ENCODE data around the gene KLHL10. TPM values are rescaled to one million over a fixed set of nuclear protein-coding genes. Genes with fewer than 3 reads are reported as not detected.

KLHL10 gene
- total RNA-seq, 1 experiment from 2014 or later, result not detected

DNA sequence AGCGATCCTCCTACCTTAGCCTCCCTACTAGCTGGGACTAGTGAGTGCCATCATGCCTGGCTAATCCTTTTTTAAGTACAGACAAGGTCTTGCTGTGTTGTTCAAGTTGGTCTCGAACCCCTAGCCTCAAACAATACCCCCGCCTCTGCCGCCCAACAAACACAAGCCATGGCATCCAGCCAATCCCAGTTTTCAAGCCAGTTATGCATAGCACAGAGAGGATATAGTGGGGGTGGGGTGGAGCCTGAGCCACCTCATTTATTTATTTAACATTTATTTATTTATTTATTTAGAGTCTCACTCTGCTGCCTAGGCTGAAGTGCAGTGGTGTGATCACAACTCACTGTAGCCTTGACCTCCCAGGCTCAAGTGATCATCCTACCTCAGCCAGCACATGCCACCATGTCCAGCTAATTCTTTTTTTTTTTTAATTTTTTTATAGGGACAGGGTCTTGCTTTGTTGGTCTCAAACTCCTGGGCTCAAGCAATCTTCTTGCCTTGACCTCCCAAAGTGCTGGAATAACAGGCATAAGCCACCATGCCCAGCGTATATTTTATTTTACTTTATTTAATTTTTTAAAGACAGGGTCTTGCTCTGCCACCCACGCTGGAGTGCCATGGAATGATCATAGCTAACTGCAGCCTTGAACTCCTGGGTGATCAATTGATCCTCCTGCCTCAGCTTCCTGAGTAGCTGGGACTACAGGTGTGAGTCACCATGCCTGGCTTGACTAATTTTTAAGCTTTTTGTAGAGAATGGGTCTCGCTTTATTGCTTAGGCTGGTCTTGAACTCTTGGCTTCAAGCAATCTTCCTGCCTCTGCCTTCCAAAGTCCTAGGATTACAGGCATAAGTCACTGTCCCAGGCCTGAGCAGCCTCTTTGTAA, 53.8 kb downstream of the KLHL10 start:
- H3K4me2 ChIP-seq (ENCODE audit: low read length), result no peak overlapping the region

DNA sequence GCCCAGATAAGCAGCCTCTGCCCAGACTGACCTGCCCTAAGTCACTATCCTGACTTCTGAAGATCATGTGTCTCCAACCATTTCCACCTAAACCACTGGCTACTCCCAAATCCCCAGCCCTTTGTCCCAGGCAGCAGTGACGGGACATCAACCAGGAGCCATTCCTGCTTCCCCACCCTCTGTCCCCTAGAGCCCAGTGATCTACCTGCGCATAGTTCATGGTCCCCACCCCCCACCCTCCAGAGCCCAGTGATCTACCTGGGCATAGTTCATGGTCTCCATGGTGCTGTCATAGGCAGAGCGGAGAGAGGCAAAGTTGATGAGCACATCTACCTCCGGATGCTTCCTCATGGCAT, 54.4 kb downstream of the KLHL10 start:
- H3K9me3 ChIP-seq (ENCODE audit: low read length), result no peaks in the 10 kb centered on the region
- BruUV-seq (replicated peaks), result no TSS peak
- H3K79me2 ChIP-seq (ENCODE audit: low read length), result no peaks in the 10 kb centered on the region
- intact Hi-C loops (cut with micrococcal nuclease), result no loop called here
- no peak for DNase-seq
- no peak overlapping the region for H3K4me3 ChIP-seq (ENCODE audit: low read length)
- H3K4me1 ChIP-seq (ENCODE audit: insufficient read depth, low read length), result no peaks in the 10 kb centered on the region
- H2AFZ ChIP-seq (ENCODE audit: low read length), result no peak overlapping the region
- CTCF ChIA-PET, result no interaction called here
- no peaks in the 10 kb centered on the region for H3K27me3 ChIP-seq (ENCODE audit: low read length)
- no peak overlapping the region for H3K27ac ChIP-seq (ENCODE audit: low read length)
- TF ChIP-seq, protein P1, sequence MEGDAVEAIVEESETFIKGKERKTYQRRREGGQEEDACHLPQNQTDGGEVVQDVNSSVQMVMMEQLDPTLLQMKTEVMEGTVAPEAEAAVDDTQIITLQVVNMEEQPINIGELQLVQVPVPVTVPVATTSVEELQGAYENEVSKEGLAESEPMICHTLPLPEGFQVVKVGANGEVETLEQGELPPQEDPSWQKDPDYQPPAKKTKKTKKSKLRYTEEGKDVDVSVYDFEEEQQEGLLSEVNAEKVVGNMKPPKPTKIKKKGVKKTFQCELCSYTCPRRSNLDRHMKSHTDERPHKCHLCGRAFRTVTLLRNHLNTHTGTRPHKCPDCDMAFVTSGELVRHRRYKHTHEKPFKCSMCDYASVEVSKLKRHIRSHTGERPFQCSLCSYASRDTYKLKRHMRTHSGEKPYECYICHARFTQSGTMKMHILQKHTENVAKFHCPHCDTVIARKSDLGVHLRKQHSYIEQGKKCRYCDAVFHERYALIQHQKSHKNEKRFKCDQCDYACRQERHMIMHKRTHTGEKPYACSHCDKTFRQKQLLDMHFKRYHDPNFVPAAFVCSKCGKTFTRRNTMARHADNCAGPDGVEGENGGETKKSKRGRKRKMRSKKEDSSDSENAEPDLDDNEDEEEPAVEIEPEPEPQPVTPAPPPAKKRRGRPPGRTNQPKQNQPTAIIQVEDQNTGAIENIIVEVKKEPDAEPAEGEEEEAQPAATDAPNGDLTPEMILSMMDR (conservative IDR thresholded peaks at IDR 0.05; ENCODE audit: low read depth, low read length), result no peak
- TF ChIP-seq EZH2 (IDR thresholded peaks at IDR 0.05; ENCODE audit: low read length, unreplicated experiment), result no peak
- TF ChIP-seq EZH2phosphoT487 (IDR thresholded peaks at IDR 0.05; ENCODE audit: borderline replicate concordance, low read length), result no peak
- no peak overlapping the region for H3K4me2 ChIP-seq (ENCODE audit: low read length)
- ATAC-seq, result no peak
- H3K9ac ChIP-seq (ENCODE audit: low read length), result no peak overlapping the region
- POLR2A ChIA-PET (ENCODE audit: unreplicated experiment), result no interaction called here
- no peaks in the 10 kb centered on the region for H4K20me1 ChIP-seq (ENCODE audit: low read length)
- H3K36me3 ChIP-seq (ENCODE audit: low read depth, low read length), result peaks cover 11% of the 10 kb centered on the region; the same call in 1 of the 2 replicates
- H3F3A ChIP-seq (ENCODE audit: low read length, unreplicated experiment), result no peaks in the 10 kb centered on the region
- H3K9me2 ChIP-seq (replicated peaks; ENCODE audit: low read length), result no peaks in the 10 kb centered on the region

More for the DNA sequence above, 53.8 kb downstream of the KLHL10 start:
- no peak for TF ChIP-seq EZH2phosphoT487 (IDR thresholded peaks at IDR 0.05; ENCODE audit: borderline replicate concordance, low read length)
- no peak for TF ChIP-seq EZH2 (IDR thresholded peaks at IDR 0.05; ENCODE audit: low read length, unreplicated experiment)
- TF ChIP-seq, protein P1 (conservative IDR thresholded peaks at IDR 0.05; ENCODE audit: low read depth, low read length), result no peak
- no TSS peak for BruUV-seq (replicated peaks)
- Histone ChIP-seq H3K27ac (ENCODE audit: low read length) (no peak overlapping the region), H3K9me2 (replicated peaks; ENCODE audit: low read length) (no peaks in the 10 kb centered on the region), H3K4me3 (ENCODE audit: low read length) (no peak overlapping the region), H3K36me3 (ENCODE audit: low read depth, low read length) (peaks cover 13% of the 10 kb centered on the region; the same call in 1 of the 2 replicates), H3K27me3 (ENCODE audit: low read length) (no peaks in the 10 kb centered on the region), H2AFZ (ENCODE audit: low read length) (no peak overlapping the region), H4K20me1 (ENCODE audit: low read length) (no peaks in the 10 kb centered on the region), H3K4me1 (ENCODE audit: insufficient read depth, low read length) (no peaks in the 10 kb centered on the region), H3F3A (ENCODE audit: low read length, unreplicated experiment) (no peaks in the 10 kb centered on the region), H3K9me3 (ENCODE audit: low read length) (no peaks in the 10 kb centered on the region), H3K9ac (ENCODE audit: low read length) (no peak overlapping the region), H3K79me2 (ENCODE audit: low read length) (no peaks in the 10 kb centered on the region)
- no peak for ATAC-seq
- ChIA-PET CTCF (no interaction called here), POLR2A (ENCODE audit: unreplicated experiment) (no interaction called here)
- DNase-seq, result no peak
- intact Hi-C loops (cut with micrococcal nuclease), result no loop called here

DNA sequence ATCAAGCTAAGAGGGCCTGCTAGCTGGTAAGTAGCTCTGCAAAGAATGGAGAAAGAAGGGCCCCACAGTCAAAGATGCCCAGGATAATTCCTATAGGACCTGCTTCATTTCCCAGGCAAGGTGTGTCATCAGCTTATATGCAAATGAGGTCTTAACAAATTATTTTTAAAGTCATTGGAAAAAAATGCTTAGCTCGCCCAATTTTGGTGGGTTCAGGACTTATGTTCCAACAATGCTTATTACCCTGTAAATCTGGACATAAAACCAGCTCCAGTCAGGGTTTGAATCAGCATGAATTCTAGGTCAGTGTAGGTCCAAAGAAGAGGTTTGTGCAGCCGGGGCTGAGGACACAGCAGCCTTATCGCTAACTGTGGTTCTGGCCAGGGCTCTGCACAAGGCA, 55.8 kb downstream of the KLHL10 start:
- Histone ChIP-seq H3K79me2 (ENCODE audit: low read length) (no peaks in the 10 kb centered on the region), H3K9ac (ENCODE audit: low read length) (no peak overlapping the region), H4K20me1 (ENCODE audit: low read length) (no peaks in the 10 kb centered on the region), H3K9me2 (replicated peaks; ENCODE audit: low read length) (no peaks in the 10 kb centered on the region), H3K27ac (ENCODE audit: low read length) (no peak overlapping the region), H3K4me2 (ENCODE audit: low read length) (no peak overlapping the region), H2AFZ (ENCODE audit: low read length) (no peak overlapping the region), H3K27me3 (ENCODE audit: low read length) (no peaks in the 10 kb centered on the region), H3K36me3 (ENCODE audit: low read depth, low read length) (peaks cover 18% of the 10 kb centered on the region; the same call in 1 of the 2 replicates), H3K4me1 (ENCODE audit: insufficient read depth, low read length) (no peaks in the 10 kb centered on the region), H3K9me3 (ENCODE audit: low read length) (no peaks in the 10 kb centered on the region), H3K4me3 (ENCODE audit: low read length) (no peak overlapping the region), H3F3A (ENCODE audit: low read length, unreplicated experiment) (no peaks in the 10 kb centered on the region)
- TF ChIP-seq, protein P1 (conservative IDR thresholded peaks at IDR 0.05; ENCODE audit: low read depth, low read length), result no peak
- no peak for TF ChIP-seq EZH2phosphoT487 (IDR thresholded peaks at IDR 0.05; ENCODE audit: borderline replicate concordance, low read length)
- DNase-seq, result no peak
- CTCF ChIA-PET, result no interaction called here
- POLR2A ChIA-PET (ENCODE audit: unreplicated experiment), result no interaction called here
- intact Hi-C loops (cut with micrococcal nuclease), result no loop called here
- BruUV-seq (replicated peaks), result no TSS peak
- ATAC-seq, result no peak

Measured in PC-3 (cell line).